HTR-8/SVneo (cell line): ENCODE measurements around the gene ARHGEF10L.
"Not testable (repeated sequence)": the region's sequence is repeated elsewhere in the genome, so short reads cannot be mapped to it uniquely, and the experiment has no call there.

Experiments
- DNase-seq: peaks from one replicate; pipeline ENCODE4 v3.0.0; 2011; ENCODE audit warnings: low spot score, mixed read lengths; ENCODE audit not compliant: insufficient read length
- FAIRE-seq: peaks from 2 replicates; lab custom pipeline; 2011; peaks lifted over from hg19 to GRCh38; lab: Jason Lieb, UNC

Gene ARHGEF10L

DNA sequence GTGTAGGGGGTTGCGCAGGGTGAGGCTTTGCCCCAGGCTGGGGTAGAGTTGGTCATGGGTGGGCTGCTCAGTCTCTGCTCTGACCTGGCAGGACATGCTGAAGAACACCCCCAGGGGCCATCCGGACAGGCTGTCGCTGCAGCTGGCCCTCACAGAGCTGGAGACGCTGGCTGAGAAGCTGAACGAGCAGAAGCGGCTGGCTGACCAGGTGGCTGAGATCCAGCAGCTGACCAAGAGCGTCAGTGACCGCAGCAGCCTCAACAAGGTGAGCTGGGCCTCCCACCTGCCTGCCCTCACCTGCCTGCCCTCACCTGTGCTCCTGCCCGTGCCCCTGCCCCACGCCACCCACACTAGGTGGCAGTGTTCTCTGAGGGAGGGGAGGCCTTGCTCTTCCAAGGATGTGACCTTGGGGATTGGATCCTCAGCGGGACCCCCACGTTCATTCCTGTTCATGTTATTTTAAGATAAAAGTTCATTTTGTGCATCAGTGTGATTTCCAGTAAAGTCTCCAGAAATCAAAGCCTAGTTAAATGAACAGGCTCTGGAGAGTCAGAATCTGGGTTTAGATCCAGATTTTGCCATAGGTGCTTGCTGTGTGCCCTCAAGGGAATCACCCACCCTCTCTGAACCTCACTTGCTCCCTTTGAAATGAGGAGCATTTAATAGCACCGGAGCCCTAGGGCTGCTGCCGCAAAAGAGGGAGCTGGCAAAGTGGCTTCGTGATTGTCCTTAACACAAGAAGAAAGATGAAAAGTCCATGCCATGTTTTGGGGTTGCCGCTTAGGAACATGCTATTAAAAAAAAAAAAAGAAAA, 87.9 kb downstream of the ARHGEF10L start:
- no peak for FAIRE-seq
- DNase-seq: no peak

GRCh38 chr1:17629046-17629445, 89.5 kb downstream of the ARHGEF10L start:
- not testable (repeated sequence) for FAIRE-seq, DNase-seq

- FAIRE-seq: no peak
- DNase-seq: no peak
These were observed 90.0 kb downstream of the ARHGEF10L start for GRCh38 chr1:17629460-17629859.

- no peak for FAIRE-seq
- DNase-seq: no peak
These were observed 90.7 kb downstream of the ARHGEF10L start for GRCh38 chr1:17630048-17630830.

DNA sequence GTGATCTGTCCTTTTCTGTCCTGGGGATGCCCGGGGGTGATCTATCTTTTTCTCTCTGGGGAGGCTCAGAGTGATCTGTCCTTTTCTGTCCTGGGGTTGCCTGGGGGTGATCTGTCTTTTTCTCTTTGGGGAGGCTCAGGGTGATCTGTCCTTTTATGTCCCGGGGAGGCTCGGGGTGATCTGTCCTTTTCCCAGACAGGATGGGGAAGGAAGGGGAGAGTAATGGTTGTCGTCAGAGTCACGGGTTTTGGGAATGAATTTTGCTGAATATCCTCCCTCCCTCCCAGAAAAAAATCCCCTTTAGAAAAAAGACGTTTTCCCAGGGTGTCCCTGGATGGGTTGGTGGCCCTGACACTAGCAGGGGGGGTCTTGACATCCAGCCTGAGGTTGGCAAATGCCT, 91.5 kb downstream of the ARHGEF10L start:
- FAIRE-seq: no peak
- no peak for DNase-seq

GRCh38 chr1:17631410-17631809, 91.9 kb downstream of the ARHGEF10L start:
- no peak for DNase-seq

GRCh38 chr1:17632106-17632505, 92.6 kb downstream of the ARHGEF10L start:
- FAIRE-seq: no peak
- no peak for DNase-seq

More at GRCh38 chr1:17631410-17631809, 91.9 kb downstream of the ARHGEF10L start:
- no peak for FAIRE-seq

DNA sequence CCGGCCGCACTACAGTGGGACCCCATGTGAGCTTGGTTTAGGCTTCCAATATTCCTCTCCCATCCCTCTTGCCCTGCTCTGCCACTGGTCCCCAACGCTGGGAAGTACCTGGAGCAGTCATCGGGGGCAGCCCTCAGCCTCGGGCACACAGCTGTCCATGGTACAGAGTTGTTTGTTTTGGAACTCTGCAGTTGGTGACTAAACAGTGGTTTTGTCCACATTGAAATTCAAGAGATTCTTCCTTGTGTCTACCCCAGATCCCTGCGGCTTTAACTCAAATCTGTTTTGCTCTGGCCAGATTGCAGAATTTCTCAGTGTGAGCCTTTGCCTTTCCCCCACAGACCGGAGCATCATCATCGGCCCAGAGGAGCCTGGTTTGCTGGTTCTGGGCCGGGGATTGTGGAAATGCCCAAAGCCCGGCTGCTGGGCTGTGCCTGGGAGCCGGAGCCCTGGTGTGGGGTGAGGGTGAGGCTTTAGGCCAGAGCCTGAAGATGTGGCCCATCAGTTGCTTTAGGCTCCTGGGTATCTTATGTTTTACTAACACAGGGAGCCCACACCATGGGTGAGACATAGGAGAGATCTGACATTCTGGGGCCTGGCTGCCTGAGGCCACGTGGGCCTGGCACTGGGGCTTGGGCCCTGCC, 93.2 kb downstream of the ARHGEF10L start:
- DNase-seq (no peak), FAIRE-seq (no peak)

- FAIRE-seq (no peak), DNase-seq (no peak)
These were observed 94.2 kb downstream of the ARHGEF10L start for GRCh38 chr1:17633654-17634053.

DNA sequence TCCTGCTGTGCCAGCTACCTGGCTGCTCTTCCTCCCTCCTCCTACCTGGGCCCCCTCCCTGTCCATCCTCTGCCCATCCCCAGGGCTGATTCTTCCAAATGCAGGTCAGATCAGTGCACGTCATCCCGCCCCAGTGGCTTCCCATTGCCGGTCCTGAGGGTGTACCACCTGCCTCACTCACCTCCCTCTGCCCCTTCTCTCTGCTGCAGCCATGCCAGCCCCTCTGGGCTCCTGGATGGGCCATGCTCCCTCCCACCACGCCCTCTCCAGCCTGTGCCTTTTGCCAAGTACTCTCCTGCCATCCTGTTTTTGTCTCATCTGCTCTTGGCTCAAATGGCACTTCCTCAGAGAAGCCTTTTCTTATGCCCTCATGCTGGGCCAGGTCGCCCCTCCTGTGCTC, 95.8 kb downstream of the ARHGEF10L start:
- no peak for DNase-seq

DNA sequence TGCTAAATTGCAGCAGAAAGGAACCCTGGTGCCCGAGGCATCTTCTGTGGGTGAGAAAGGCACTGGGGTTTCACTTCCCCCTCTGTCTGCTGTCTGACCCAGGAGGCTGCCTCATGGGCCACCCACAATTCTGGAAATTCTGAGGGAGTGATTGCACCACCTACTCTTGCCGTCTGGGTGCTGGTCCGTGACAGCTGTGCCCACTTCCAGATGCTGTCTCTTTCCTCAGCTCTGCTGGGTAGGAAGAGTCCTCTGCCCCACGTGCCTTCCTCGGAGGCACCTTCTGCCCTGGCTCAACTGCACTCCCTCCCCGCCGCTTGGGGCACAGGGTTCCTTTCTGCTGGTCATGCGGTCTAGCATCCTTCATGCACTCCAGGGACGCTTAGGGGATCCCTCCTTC, 96.3 kb downstream of the ARHGEF10L start:
- DNase-seq: no peak

More for the DNA sequence above, 95.8 kb downstream of the ARHGEF10L start:
- FAIRE-seq: no peak

DNA sequence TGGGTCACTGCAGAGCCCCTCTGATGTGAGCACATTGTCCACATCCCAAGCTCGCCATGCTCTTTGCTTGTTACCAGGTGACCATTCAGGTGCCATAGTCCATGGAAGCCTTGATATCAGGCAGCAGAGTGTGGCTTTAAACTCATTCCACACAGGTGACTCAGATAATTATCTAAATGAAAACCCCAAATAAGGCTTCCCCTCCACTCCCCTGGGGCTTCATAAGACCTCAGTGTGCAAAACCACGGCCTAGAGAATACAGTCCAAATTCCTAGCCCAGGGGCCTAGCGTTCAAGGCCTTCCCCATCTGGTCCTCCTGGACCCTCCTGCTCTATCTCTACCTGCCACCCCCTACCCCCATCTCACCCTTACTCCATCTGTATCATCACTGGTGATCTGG, 97.1 kb downstream of the ARHGEF10L start:
- FAIRE-seq (no peak), DNase-seq (no peak)

More for the DNA sequence above, 96.3 kb downstream of the ARHGEF10L start:
- FAIRE-seq: no peak

DNA sequence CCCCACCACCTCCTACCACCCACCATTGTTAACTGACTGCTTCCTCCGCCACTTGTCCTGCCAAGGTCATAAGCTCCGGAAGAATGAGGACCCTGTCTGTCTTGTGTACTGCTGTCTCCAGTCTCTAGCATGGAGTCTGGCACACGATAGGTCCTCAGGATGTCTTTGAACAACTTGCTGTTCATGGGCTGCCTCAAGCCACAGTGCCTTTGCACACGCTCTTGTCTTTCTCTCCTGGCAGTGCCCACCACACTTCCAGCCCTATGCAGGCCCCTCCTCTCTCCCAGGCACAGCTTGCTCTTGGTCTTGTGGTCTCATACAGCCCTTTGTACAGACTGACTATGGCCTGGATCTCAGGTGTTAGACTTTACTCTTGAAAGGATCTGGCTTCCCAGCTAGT, 97.6 kb downstream of the ARHGEF10L start:
- FAIRE-seq (no peak), DNase-seq (no peak)

- DNase-seq (no peak), FAIRE-seq (no peak)
These were observed 100.3 kb downstream of the ARHGEF10L start for GRCh38 chr1:17639703-17640340.

- no peak for FAIRE-seq
- DNase-seq: no peak
These were observed 100.9 kb downstream of the ARHGEF10L start for GRCh38 chr1:17640393-17640792.

DNA sequence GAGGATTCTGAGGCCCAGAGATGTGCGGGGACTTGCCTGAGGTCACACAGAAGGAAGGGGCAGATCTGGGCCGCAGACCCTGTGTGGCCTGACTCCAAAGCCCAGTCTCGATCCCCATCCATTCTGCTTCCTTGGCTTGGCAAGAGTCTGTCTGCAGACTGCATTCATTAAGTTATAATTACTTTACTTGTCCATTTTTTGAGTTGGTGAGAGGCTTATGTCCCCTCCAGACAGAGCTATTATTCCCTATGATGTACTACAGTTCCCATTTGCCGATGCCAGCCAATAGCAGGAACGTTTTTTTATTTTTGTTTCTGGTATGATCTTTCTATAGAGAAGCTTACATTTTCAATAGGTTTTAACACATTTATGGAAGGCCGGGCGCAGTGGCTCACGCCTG, 101.5 kb downstream of the ARHGEF10L start:
- no peak for DNase-seq
- FAIRE-seq: no peak

- FAIRE-seq: no peak
These were observed 102.7 kb downstream of the ARHGEF10L start for GRCh38 chr1:17642169-17642568.

DNA sequence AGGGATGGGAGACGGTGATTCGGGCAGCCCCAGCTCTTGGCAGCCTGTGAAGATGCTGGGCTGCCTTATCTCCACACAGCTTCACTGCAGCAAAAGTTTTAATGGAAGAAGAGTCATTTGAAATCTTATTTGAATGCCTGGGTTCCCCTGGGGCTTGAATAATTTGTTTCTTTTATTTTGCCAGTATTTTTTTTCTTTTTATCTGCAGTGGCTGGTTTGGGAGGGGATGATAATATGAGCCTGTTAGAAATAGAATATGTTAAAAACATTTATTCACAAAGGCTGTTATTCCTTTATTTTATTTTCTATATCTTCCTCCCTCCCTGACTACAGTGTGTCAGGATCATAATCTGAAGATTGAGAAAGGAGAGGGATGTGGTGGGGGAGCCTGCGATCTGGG, 103.4 kb downstream of the ARHGEF10L start:
- FAIRE-seq (no peak), DNase-seq (no peak)

More at GRCh38 chr1:17642169-17642568, 102.7 kb downstream of the ARHGEF10L start:
- DNase-seq: no peak

- no peak for DNase-seq
These were observed 104.6 kb downstream of the ARHGEF10L start for GRCh38 chr1:17643861-17644703.

More at GRCh38 chr1:17643861-17644703, 104.6 kb downstream of the ARHGEF10L start:
- no peak for FAIRE-seq
